ENCODE measurements around the gene GAN.

The GAN gene

GRCh38 chr16:81349608-81350305 lies 35.0 kb downstream of the GAN start:
- no peaks in the 10 kb centered on the region for H3K4me1 ChIP-seq
- H3K4me3 ChIP-seq, result no peak overlapping the region
- peaks cover 9% of the 10 kb centered on the region for H3K9me3 ChIP-seq
- H3K36me3 ChIP-seq (replicated peaks), result no peaks in the 10 kb centered on the region
- no peaks in the 10 kb centered on the region for H3K27me3 ChIP-seq (ENCODE audit: low read depth)
- no peak for DNase-seq (ENCODE audit: low spot score in 2 of 2)
- in situ Hi-C loops (cut with MboI; ENCODE audit: low sequenced_read_pairs), result loop anchor here (25.0 kb wide), 1 partner anchor 538 kb away; no protein-coding TSS in a partner anchor

GRCh38 chr16:81350306-81350615 lies 35.5 kb downstream of the GAN start:
- Histone ChIP-seq H3K36me3 (replicated peaks) (no peaks in the 10 kb centered on the region), H3K4me1 (no peaks in the 10 kb centered on the region), H3K27me3 (ENCODE audit: low read depth) (no peaks in the 10 kb centered on the region), H3K9me3 (peaks cover 9% of the 10 kb centered on the region), H3K4me3 (no peak overlapping the region)
- in situ Hi-C loops (cut with MboI; ENCODE audit: low sequenced_read_pairs), result loop anchor here (25.0 kb wide), 1 partner anchor 537 kb away; no protein-coding TSS in a partner anchor
- no peak for DNase-seq (ENCODE audit: low spot score in 2 of 2)

GRCh38 chr16:81353895-81354294 lies 39.1 kb downstream of the GAN start:
- no peak overlapping the region for H3K4me3 ChIP-seq
- H3K27me3 ChIP-seq (ENCODE audit: low read depth), result no peaks in the 10 kb centered on the region
- no peaks in the 10 kb centered on the region for H3K4me1 ChIP-seq
- H3K9me3 ChIP-seq, result no peaks in the 10 kb centered on the region
- in situ Hi-C loops (cut with MboI; ENCODE audit: low sequenced_read_pairs), result loop anchor here (25.0 kb wide), 1 partner anchor 533 kb away; no protein-coding TSS in a partner anchor
- DNase-seq (ENCODE audit: low spot score in 2 of 2), result no peak
- peaks cover 15% of the 10 kb centered on the region for H3K36me3 ChIP-seq (replicated peaks)

- Histone ChIP-seq H3K36me3 (replicated peaks) (peaks cover 37% of the 10 kb centered on the region), H3K4me3 (no peak overlapping the region), H3K27me3 (ENCODE audit: low read depth) (no peaks in the 10 kb centered on the region), H3K4me1 (no peaks in the 10 kb centered on the region), H3K9me3 (no peaks in the 10 kb centered on the region)
- in situ Hi-C loops (cut with MboI; ENCODE audit: low sequenced_read_pairs), result loop anchor here (25.0 kb wide), 1 partner anchor 530 kb away; no protein-coding TSS in a partner anchor
- no peak for DNase-seq (ENCODE audit: low spot score in 2 of 2)
Observed at GRCh38 chr16:81357711-81358260, 43.0 kb downstream of the GAN start.

GRCh38 chr16:81358860-81359259 lies 44.1 kb downstream of the GAN start:
- Histone ChIP-seq H3K36me3 (replicated peaks) (peaks cover 48% of the 10 kb centered on the region), H3K27me3 (ENCODE audit: low read depth) (no peaks in the 10 kb centered on the region), H3K9me3 (no peaks in the 10 kb centered on the region), H3K4me3 (no peak overlapping the region), H3K4me1 (no peaks in the 10 kb centered on the region)
- DNase-seq (ENCODE audit: low spot score in 2 of 2), result no peak
- in situ Hi-C loops (cut with MboI; ENCODE audit: low sequenced_read_pairs), result loop anchor here (25.0 kb wide), 1 partner anchor 528 kb away; no protein-coding TSS in a partner anchor

GRCh38 chr16:81360135-81360534 lies 45.4 kb downstream of the GAN start:
- DNase-seq (ENCODE audit: low spot score in 2 of 2), result no peak
- no peaks in the 10 kb centered on the region for H3K4me1 ChIP-seq

GRCh38 chr16:81365731-81366130 lies 51.0 kb downstream of the GAN start:
- no peaks in the 10 kb centered on the region for H3K27me3 ChIP-seq (ENCODE audit: low read depth)
- H3K36me3 ChIP-seq (replicated peaks), result peaks cover 62% of the 10 kb centered on the region
- no peaks in the 10 kb centered on the region for H3K4me1 ChIP-seq
- DNase-seq (ENCODE audit: low spot score in 2 of 2), result no peak
- no peaks in the 10 kb centered on the region for H3K9me3 ChIP-seq
- in situ Hi-C loops (cut with MboI; ENCODE audit: low sequenced_read_pairs), result loop anchor here (25.0 kb wide), 1 partner anchor 522 kb away; no protein-coding TSS in a partner anchor
- H3K4me3 ChIP-seq, result no peak overlapping the region

More at GRCh38 chr16:81360135-81360534, 45.4 kb downstream of the GAN start:
- H3K36me3 ChIP-seq (replicated peaks), result peaks cover 52% of the 10 kb centered on the region
- no peaks in the 10 kb centered on the region for H3K9me3 ChIP-seq
- in situ Hi-C loops (cut with MboI; ENCODE audit: low sequenced_read_pairs), result loop anchor here (5.0 to 25.0 kb wide), 2 partner anchors 367 to 527 kb away; no protein-coding TSS in a partner anchor
- H3K27me3 ChIP-seq (ENCODE audit: low read depth), result no peaks in the 10 kb centered on the region
- no peak overlapping the region for H3K4me3 ChIP-seq

GRCh38 chr16:81366316-81366932 lies 51.7 kb downstream of the GAN start:
- no peak overlapping the region for H3K4me3 ChIP-seq
- H3K4me1 ChIP-seq, result no peaks in the 10 kb centered on the region
- DNase-seq (ENCODE audit: low spot score in 2 of 2), result peak; percentile 24 to 54
- no peaks in the 10 kb centered on the region for H3K27me3 ChIP-seq (ENCODE audit: low read depth)
- peaks cover 60% of the 10 kb centered on the region for H3K36me3 ChIP-seq (replicated peaks)
- in situ Hi-C loops (cut with MboI; ENCODE audit: low sequenced_read_pairs), result loop anchor here (25.0 kb wide), 1 partner anchor 521 kb away; no protein-coding TSS in a partner anchor
- H3K9me3 ChIP-seq, result no peaks in the 10 kb centered on the region

GRCh38 chr16:81367821-81368220 lies 53.1 kb downstream of the GAN start:
- H3K4me3 ChIP-seq, result no peak overlapping the region
- no peaks in the 10 kb centered on the region for H3K27me3 ChIP-seq (ENCODE audit: low read depth)
- in situ Hi-C loops (cut with MboI; ENCODE audit: low sequenced_read_pairs), result loop anchor here (25.0 kb wide), 1 partner anchor 519 kb away; no protein-coding TSS in a partner anchor
- DNase-seq (ENCODE audit: low spot score in 2 of 2), result no peak
- peaks cover 58% of the 10 kb centered on the region for H3K36me3 ChIP-seq (replicated peaks)
- H3K9me3 ChIP-seq, result no peaks in the 10 kb centered on the region
- H3K4me1 ChIP-seq, result no peaks in the 10 kb centered on the region

GRCh38 chr16:81369888-81370504 lies 55.2 kb downstream of the GAN start:
- no peak overlapping the region for H3K4me3 ChIP-seq
- H3K9me3 ChIP-seq, result no peaks in the 10 kb centered on the region
- no peaks in the 10 kb centered on the region for H3K27me3 ChIP-seq (ENCODE audit: low read depth)
- peaks cover 49% of the 10 kb centered on the region for H3K36me3 ChIP-seq (replicated peaks)
- no peaks in the 10 kb centered on the region for H3K4me1 ChIP-seq
- no peak for DNase-seq (ENCODE audit: low spot score in 2 of 2)
- in situ Hi-C loops (cut with MboI; ENCODE audit: low sequenced_read_pairs), result loop anchor here (25.0 kb wide), 1 partner anchor 517 kb away; no protein-coding TSS in a partner anchor

GRCh38 chr16:81371106-81371505 lies 56.3 kb downstream of the GAN start:
- Histone ChIP-seq H3K9me3 (no peaks in the 10 kb centered on the region), H3K4me3 (no peak overlapping the region), H3K4me1 (no peaks in the 10 kb centered on the region), H3K27me3 (ENCODE audit: low read depth) (no peaks in the 10 kb centered on the region), H3K36me3 (replicated peaks) (peaks cover 40% of the 10 kb centered on the region)
- no peak for DNase-seq (ENCODE audit: low spot score in 2 of 2)
- in situ Hi-C loops (cut with MboI; ENCODE audit: low sequenced_read_pairs), result loop anchor here (25.0 kb wide), 1 partner anchor 516 kb away; no protein-coding TSS in a partner anchor

GRCh38 chr16:81374550-81374949 lies 59.8 kb downstream of the GAN start:
- H3K4me3 ChIP-seq, result no peak overlapping the region
- in situ Hi-C loops (cut with MboI; ENCODE audit: low sequenced_read_pairs), result loop anchor here (25.0 kb wide), 1 partner anchor 513 kb away; no protein-coding TSS in a partner anchor
- H3K9me3 ChIP-seq, result no peaks in the 10 kb centered on the region
- peaks cover 31% of the 10 kb centered on the region for H3K36me3 ChIP-seq (replicated peaks)
- DNase-seq (ENCODE audit: low spot score in 2 of 2), result no peak
- H3K27me3 ChIP-seq (ENCODE audit: low read depth), result no peaks in the 10 kb centered on the region
- H3K4me1 ChIP-seq, result no peaks in the 10 kb centered on the region

GRCh38 chr16:81376880-81377279 lies 62.1 kb downstream of the GAN start:
- no peak for DNase-seq (ENCODE audit: low spot score in 2 of 2)
- in situ Hi-C loops (cut with MboI; ENCODE audit: low sequenced_read_pairs), result no loop called here
- Histone ChIP-seq H3K4me3 (no peak overlapping the region), H3K27me3 (ENCODE audit: low read depth) (no peaks in the 10 kb centered on the region), H3K36me3 (replicated peaks) (peaks cover 17% of the 10 kb centered on the region), H3K9me3 (no peaks in the 10 kb centered on the region), H3K4me1 (no peaks in the 10 kb centered on the region)
